ENCODE results near the gene MAST1.

DNA sequence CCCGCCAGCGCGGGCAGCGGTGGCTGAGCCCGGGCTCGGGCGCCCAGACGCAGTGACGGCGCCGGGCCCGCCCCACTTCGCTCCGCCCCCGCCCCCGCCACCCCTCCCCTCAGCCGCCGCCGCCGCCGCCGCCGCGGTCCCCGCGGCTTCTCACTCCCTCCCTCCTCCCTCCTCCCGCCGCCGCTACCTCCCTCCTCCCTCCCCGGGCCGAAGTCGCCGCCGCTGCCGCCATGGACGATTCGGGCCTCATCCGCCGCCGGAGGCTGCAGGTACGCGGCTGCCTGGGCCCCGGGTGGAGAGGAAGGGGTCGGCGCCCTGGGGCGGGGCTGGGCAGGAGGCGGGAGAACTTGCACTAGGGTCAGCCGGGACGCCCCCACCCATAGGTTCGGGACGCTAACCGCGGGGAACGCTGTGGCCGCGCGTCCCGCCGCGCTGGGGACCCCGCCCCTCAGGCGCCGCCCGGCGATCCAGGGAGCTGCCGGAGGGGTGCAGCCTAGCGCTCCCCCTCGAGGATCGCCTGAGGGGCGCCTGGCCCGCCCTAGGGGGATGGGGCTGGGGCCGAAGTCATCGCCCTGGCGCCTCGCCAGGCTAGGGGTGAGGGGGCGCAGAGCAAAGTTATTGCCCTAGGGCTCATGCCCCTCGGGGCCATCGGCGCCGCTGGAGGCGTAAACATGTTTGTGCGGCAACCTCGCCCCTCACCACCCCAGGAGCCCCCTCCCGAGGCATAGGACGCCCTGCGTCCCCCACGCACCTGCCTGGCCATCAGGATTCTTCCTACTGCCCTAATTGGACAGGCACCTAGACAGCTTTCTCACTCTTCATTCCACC, 4.4 kb upstream of the MAST1 start:
- TF ChIP-seq, protein P1, sequence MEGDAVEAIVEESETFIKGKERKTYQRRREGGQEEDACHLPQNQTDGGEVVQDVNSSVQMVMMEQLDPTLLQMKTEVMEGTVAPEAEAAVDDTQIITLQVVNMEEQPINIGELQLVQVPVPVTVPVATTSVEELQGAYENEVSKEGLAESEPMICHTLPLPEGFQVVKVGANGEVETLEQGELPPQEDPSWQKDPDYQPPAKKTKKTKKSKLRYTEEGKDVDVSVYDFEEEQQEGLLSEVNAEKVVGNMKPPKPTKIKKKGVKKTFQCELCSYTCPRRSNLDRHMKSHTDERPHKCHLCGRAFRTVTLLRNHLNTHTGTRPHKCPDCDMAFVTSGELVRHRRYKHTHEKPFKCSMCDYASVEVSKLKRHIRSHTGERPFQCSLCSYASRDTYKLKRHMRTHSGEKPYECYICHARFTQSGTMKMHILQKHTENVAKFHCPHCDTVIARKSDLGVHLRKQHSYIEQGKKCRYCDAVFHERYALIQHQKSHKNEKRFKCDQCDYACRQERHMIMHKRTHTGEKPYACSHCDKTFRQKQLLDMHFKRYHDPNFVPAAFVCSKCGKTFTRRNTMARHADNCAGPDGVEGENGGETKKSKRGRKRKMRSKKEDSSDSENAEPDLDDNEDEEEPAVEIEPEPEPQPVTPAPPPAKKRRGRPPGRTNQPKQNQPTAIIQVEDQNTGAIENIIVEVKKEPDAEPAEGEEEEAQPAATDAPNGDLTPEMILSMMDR (IDR thresholded peaks at IDR 0.05; ENCODE audit: low read length), result no peak; the same call in 1 of the 2 replicates
- TF ChIP-seq EZH2 (IDR thresholded peaks at IDR 0.05; ENCODE audit: borderline replicate concordance, low read length), result no peak

Measured in OCI-LY1 (cell line).